Lower lobe of right lung (tissue), 2 donors: ENCODE measurements around the gene PRRG4. TPM values are rescaled to one million over a fixed set of nuclear protein-coding genes. Genes with fewer than 3 reads are reported as not detected.
"Not testable (repeated sequence)": the region's sequence is repeated elsewhere in the genome, so short reads cannot be mapped to it uniquely, and the experiment has no call there.

Source experiments
- ATAC-seq, 2 donors: fragments of 200-7000 bp; cut with Tn5 transposase; one replicate each; pipeline ENCODE4 v1.9.1; 2020 to 2022; ENCODE audit warnings: mild to moderate bottlenecking in 2 of 2, moderate library complexity in 2 of 2
- DNase-seq: peaks from one replicate; pipeline ENCODE4 v3.0.0-alpha.2; 2020
- H3K27ac ChIP-seq: fragments of 200-600 bp; one replicate; pipeline ENCODE4 v1.8.0; 2022
- H3K27me3 ChIP-seq: fragments of 200-600 bp; one replicate; pipeline ENCODE4 v1.8.0; 2022; ENCODE audit warnings: low read depth
- H3K36me3 ChIP-seq: fragments of 200-600 bp; one replicate; pipeline ENCODE4 v1.8.0; 2022; ENCODE audit warnings: mild to moderate bottlenecking
- H3K4me1 ChIP-seq: fragments of 200-600 bp; one replicate; pipeline ENCODE4 v1.8.0; 2022
- H3K4me3 ChIP-seq: fragments of 200-600 bp; one replicate; pipeline ENCODE4 v1.8.0; 2022; ENCODE audit warnings: mild to moderate bottlenecking
- H3K9me3 ChIP-seq: fragments of 200-600 bp; one replicate; pipeline ENCODE4 v1.8.0; 2022
- intact Hi-C: fragments of 100-400 bp; cut with DNase I; formaldehyde crosslinking; loops from one replicate; pipeline ENCODE4 v1.11.0; 2022
- total RNA-seq: library from RNA; stranded (reverse); fragmentation: NEBNext Ultra II Directional; extraction: Animal tissue kit (Norgen Biotek cat#: 25700); gene quantifications from one replicate; pipeline ENCODE4 v1.2.1, GENCODE V29; 2021
- TF ChIP-seq, protein P1 (sequence below): fragments of 200-600 bp; IDR thresholded peaks from one replicate; pipeline ENCODE4 v1.8.0; 2022; ENCODE audit warnings: antibody characterized with exemption, mild to moderate bottlenecking
- donor health status: DM: no; HTN: yes; CAD: no; lungs with severe emphysema.

The PRRG4 gene
- total RNA-seq, 1 donor from 2014 or later, result 12.0 TPM

DNA sequence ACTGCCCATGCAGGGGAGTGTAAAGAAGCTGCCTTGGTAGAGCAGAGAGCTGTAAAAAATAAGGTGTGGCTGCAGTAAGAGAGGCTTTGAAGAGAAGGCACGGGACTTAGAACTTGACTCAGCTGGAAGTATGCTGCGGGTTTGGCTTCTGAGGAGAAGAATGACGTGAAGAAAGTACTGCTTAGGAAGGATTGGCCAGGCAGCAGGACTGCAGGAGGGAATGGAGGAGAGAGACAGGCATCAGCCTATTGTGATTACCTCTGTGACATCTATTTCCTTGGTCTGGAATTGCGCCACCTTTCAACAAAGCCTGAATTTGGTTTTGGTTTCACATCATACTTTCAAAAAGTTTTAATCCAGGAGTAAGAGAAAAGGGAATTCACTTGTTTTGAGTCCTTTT is 22.5 kb downstream of the PRRG4 start:
- peak overlapping the region; percentile 44 for H3K27ac ChIP-seq
- DNase-seq (no peak), ATAC-seq (peak; percentile 87 to 92)
- intact Hi-C loops, result no loop called here
- H3K4me1 ChIP-seq, result no peaks in the 10 kb centered on the region
- H3K36me3 ChIP-seq, result peaks cover 4% of the 10 kb centered on the region
- no peaks in the 10 kb centered on the region for H3K9me3 ChIP-seq
- no peak overlapping the region for H3K4me3 ChIP-seq
- H3K27me3 ChIP-seq, result no peaks in the 10 kb centered on the region
- TF ChIP-seq, protein P1, sequence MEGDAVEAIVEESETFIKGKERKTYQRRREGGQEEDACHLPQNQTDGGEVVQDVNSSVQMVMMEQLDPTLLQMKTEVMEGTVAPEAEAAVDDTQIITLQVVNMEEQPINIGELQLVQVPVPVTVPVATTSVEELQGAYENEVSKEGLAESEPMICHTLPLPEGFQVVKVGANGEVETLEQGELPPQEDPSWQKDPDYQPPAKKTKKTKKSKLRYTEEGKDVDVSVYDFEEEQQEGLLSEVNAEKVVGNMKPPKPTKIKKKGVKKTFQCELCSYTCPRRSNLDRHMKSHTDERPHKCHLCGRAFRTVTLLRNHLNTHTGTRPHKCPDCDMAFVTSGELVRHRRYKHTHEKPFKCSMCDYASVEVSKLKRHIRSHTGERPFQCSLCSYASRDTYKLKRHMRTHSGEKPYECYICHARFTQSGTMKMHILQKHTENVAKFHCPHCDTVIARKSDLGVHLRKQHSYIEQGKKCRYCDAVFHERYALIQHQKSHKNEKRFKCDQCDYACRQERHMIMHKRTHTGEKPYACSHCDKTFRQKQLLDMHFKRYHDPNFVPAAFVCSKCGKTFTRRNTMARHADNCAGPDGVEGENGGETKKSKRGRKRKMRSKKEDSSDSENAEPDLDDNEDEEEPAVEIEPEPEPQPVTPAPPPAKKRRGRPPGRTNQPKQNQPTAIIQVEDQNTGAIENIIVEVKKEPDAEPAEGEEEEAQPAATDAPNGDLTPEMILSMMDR, result no peak

DNA sequence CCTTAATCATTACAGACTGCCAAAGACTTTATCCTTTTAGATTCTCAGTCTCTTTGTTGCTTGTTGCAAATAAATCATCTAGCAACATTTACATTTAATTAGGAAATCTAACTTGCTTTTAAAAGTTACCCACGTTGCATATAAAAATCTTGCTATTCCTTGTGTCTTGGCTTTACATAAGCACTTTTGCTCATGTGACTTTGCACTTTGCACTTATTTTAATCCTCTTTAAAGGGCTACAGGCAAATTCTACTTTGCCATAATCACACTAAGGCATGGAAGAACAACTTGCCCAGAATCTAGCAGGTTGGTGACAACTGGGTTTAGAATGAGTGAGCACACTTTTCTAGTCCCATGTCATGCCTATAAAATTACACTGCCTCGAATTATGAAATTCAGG is 25.9 kb downstream of the PRRG4 start:
- H3K27me3 ChIP-seq, result no peaks in the 10 kb centered on the region
- no peak overlapping the region for H3K4me3 ChIP-seq

DNA sequence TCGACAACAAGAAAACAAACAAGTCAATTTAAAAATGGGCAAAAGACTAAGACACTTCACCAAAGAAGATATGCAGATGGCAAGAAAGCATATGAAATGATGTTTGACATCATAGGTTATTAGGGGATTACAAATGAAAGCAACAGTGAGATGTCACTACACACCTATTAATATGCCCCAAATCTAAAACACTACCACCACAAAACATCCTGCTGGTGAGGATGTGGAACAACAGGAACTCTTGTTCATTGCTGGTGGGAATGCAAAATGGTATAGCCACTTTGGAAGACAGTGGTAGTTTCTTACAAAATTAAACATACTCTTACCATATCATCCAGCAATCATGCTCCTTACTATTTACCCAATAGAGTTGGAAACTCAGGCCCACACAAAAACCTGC is 29.0 kb downstream of the PRRG4 start:
- Histone ChIP-seq H3K4me3 (no peak overlapping the region), H3K27ac (no peak overlapping the region), H3K9me3 (no peaks in the 10 kb centered on the region), H3K27me3 (no peaks in the 10 kb centered on the region), H3K36me3 (no peaks in the 10 kb centered on the region), H3K4me1 (no peaks in the 10 kb centered on the region)
- DNase-seq (no peak), ATAC-seq (no peak)
- TF ChIP-seq, protein P1, result no peak
- intact Hi-C loops, result no loop called here

More for the DNA sequence above, 25.9 kb downstream of the PRRG4 start:
- Histone ChIP-seq H3K36me3 (peaks cover 4% of the 10 kb centered on the region), H3K9me3 (no peaks in the 10 kb centered on the region), H3K27ac (no peak overlapping the region), H3K4me1 (no peaks in the 10 kb centered on the region)
- intact Hi-C loops, result no loop called here
- ATAC-seq, result no peak
- DNase-seq, result no peak
- TF ChIP-seq, protein P1, result no peak

DNA sequence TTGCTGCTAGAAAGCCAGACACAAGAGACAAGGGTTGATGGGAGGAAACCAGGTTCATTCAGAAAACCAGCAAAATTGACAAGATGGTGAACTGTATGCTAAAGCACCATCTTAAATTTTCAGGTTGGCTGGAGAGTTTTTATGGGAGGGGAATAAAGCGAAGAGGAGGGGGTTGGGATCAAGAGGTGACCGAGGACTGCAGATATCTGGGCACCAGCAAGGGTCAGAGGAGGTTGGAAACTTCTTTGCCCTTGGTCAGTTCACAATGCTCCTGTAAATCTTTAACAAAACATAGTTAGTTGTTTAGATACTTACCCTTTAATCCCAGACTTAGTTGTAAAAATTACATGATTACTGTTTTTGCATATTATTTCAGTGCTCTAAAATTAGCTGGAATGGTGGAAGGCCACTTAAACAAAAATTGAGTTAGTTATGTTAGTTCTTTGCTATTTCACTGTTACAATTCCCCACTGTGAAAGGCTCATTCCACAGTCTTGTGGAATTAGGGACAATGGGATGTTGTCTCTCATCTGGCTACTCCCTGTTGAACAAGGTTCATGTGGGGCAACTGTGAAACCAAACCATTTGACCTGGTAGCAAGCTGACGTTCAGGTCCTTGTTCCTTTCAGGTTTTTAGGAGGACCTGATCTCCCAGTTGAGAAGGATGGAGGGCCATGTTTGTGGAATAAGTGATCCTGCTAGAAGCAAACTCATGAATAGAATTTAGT is 32.3 kb downstream of the PRRG4 start:
- no peaks in the 10 kb centered on the region for H3K9me3 ChIP-seq
- no peak overlapping the region for H3K4me3 ChIP-seq
- ATAC-seq (no peak), DNase-seq (no peak)
- no peak overlapping the region for H3K27ac ChIP-seq
- no peaks in the 10 kb centered on the region for H3K27me3 ChIP-seq
- intact Hi-C loops, result no loop called here
- H3K4me1 ChIP-seq, result no peaks in the 10 kb centered on the region
- TF ChIP-seq, protein P1, result no peak
- H3K36me3 ChIP-seq, result no peaks in the 10 kb centered on the region

DNA sequence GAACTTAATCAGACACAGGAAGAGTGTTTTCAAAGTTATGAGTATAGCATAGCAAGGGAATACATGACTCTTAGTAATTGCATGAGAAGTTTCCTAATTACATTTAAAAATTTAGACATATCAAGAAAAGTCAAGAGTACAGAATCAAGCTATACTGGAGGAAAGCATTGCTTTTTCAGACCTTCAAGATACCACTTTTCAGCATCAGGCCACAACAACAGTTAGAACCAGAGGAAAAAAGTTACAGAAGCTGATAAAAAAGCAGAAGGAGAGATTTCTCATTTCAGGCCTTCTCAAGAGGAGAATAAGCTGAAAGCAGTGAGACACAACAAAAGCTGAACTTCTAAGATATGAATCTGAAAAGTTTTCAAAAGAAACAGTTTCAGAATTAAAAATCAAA is 34.8 kb downstream of the PRRG4 start:
- no peak overlapping the region for H3K27ac ChIP-seq
- H3K27me3 ChIP-seq, result no peaks in the 10 kb centered on the region
- no peak overlapping the region for H3K4me3 ChIP-seq
- H3K36me3 ChIP-seq, result no peaks in the 10 kb centered on the region
- H3K4me1 ChIP-seq, result no peaks in the 10 kb centered on the region
- ATAC-seq (no peak), DNase-seq (no peak)
- intact Hi-C loops, result no loop called here
- H3K9me3 ChIP-seq, result no peaks in the 10 kb centered on the region
- TF ChIP-seq, protein P1, result no peak

DNA sequence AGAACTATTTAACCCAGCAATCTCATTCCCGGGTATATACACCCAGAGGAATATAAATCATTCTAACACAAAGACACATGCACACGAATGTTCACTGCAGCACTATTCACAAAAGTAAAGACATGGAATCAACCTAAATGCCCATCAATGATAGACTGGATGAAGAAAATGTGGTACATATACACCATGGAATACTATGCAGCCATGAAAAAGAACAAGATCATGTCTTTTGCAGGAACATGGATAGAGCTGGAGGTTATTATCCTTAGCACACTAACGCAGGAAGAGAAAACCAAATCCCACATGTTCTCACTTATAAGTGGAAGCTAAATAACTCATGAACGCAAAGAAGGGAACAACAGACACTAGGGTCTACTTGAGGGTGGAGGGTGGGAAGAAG is 39.0 kb downstream of the PRRG4 start:
- ATAC-seq, H3K4me1 ChIP-seq, H3K9me3 ChIP-seq, intact Hi-C loops, H3K36me3 ChIP-seq, H3K27ac ChIP-seq, H3K27me3 ChIP-seq, H3K4me3 ChIP-seq, DNase-seq: not testable (repeated sequence)
